NCI-H524 (cell line): ENCODE results near the gene SLC29A2.

Source experiments
- DNase-seq, 2 experiments: peaks; one replicate each; lab custom pipeline; 2025; lab: John Stamatoyannopoulos, UW

SLC29A2 gene

DNA sequence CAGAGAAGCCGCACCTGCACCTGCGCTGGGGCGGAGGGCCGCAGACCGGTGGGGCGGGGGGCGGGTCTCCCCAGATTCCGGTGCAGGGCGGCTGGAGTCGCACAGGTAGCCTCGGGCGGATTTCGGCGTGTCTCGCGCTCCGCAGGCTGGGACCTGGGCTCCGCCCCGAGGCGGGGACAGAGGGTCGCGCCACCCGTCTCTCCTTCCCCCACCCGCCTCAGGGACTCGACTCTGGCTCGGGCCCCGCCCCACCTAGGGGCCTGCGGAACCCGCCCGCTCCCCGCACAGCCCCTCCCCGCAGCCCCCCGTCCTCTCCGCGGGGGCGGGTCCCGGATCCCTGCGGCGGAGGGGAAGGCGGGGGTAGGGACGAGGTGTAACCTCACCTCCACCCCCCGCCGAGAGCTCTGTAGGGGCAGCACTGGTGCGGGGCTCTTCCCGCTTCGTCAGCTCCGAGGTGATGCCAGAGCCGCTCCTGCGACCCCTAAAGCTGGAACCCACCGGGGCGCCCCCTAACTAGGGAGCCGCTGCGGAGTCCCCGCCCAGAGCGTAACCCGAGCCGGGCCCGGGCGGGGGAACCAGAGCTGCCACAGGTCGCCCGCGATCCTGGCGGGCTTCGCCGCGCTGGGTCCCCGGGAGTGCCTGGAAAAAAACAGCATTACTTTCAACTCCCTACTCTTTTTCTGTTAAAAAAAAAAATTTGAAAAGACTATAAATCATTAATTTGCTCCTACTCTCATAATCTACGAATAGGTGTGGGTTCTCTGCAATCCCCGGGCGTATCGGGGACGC is at the start of gene SLC29A2:
Gene SLC29A2, minus strand, starts transcription at position 134 of the 789 bp plus-strand sequence. CDS start 169 bp downstream, outside the sequence.
- peak; percentile 88 to 93 for DNase-seq

- peak in 1 of 2 experiments; percentile 62 for DNase-seq
Observed at GRCh38 chr11:66420671-66421476, 49.3 kb upstream of the SLC29A2 start, which contains the start of gene NPAS4. Gene NPAS4 (plus strand): TSS chr11:66421035. CDS start chr11:66421180, 145 bp downstream.

DNA sequence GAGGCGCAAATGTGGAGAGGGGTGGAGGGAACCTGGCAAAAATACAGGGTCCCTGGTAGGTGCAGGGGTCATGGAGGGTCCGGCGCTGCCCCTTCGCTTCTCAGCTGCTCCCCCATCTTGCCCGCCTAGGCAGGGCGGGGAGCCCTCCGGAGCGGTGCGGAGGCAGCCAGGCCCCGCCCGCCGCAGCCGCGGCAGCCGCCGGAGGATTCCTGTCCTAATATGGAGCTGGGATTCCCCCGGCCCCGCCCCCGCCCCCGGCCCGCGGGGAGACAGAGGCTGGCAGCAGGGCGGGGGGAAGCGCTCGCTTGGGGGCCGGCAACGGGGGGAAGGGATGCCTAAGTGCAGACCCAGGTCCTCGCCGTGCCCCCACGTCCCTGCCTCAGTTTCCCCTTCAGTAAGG is 48.3 kb upstream of the SLC29A2 start:
- peak; percentile 9 to 47 for DNase-seq

GRCh38 chr11:66418986-66419308 is 47.4 kb upstream of the SLC29A2 start:
- no peak for DNase-seq

DNA sequence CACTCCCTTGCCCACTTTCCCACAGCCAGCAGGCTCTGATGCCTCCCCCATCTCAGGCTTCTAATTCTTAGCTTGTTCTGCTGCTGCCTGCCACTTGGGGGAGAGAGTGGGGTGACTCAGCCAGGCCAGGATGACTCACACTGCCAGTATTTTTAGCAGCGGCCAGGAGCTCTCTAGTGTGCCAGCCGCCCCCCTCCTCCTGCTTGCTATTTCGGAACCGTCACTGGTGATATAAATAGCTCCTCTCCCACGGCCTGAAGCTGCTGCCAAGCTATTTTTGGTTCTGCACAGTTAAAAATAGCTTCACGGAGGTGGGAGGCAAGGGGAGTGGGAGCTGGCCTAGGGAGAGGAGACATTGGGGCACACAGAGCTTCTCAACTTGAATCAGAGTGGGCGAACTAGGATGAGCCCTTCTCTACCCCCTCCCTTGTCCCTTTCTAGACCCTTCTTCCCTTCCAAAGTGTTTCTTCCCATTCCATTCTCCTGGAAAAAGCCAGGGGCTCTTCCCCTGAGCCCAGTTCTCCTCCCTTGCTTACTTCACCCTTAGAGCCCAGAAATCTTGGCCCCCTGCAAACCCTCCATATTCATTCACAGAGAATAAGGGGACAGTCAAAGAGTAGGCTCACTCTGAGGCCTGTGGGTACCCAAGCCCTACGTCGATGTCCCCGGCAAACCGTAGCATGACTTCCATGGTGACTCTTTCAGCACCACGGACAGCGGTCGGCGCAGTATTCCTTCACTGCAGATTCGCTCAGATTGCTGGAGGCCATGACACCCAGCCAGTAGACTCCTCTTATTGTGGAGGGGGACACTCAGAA is 46.8 kb upstream of the SLC29A2 start:
- peak in 1 of 2 experiments; percentile 58 for DNase-seq

GRCh38 chr11:66417000-66417399 is 45.4 kb upstream of the SLC29A2 start:
- peak in 1 of 2 experiments; percentile 27 for DNase-seq

- DNase-seq, result no peak
Observed at GRCh38 chr11:66415423-66415822, 43.9 kb upstream of the SLC29A2 start.

GRCh38 chr11:66414120-66414934 is 42.8 kb upstream of the SLC29A2 start:
- DNase-seq, result no peak

DNA sequence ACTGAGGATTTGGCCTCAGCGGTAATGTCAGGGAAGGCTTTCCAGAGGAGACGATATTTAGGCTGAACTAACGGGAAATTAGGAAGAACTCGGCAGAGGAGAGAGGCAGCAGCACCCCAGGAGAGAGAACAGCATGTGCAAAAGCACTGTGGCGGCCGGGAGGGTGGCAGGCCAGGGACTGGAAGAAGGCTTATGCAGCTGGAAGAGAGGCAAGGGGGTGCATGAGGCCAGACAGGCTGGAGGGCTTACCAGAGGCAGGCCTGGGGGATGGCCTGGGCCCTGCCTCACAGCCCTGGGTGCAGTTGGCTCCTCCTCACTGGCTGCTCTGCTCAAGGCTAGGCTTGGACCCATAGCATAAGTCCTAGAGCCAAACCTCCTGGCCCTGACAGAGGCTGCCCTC is 41.6 kb upstream of the SLC29A2 start:
- DNase-seq, result no peak

DNA sequence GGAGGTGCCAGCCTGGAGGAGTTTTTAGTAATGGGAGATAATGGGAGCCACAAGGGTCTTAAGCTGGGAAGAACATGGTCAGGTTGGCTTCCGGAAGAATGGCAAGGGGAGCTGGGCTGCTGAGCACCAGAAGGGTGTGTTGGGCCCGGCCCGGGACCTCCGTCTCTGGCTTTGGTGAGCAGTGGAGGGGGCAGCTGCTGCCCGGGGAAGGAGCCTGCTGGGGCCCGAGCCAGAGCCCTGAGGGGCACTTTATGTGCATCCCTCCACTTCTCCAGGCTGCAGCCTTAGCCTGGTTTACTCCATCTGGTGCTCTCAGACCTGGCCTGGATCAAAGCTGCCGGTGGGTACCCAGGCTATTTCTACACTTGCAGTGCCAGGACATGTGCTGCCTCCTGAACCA is 40.5 kb upstream of the SLC29A2 start:
- DNase-seq, result peak in 1 of 2 experiments; percentile 21

DNA sequence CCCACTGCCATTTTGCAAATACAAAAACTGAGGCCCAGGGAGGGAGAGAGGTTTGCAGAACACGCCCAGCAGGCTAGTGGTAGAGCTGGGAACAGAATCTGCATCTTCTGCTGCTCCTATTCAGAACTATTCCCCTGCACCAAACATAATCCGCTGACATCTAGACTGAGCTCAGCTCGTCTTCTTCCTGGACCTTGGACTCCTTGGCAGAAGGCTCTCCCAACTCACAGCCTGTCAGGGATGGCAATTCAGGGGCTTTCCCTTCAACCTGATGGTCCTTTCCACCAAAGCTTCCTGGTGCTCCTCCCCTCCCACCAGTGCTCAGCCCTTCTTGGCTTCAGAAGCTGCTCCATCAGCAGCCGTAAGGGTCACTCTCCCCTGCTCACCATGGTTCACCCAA is 39.8 kb upstream of the SLC29A2 start:
- no peak for DNase-seq

DNA sequence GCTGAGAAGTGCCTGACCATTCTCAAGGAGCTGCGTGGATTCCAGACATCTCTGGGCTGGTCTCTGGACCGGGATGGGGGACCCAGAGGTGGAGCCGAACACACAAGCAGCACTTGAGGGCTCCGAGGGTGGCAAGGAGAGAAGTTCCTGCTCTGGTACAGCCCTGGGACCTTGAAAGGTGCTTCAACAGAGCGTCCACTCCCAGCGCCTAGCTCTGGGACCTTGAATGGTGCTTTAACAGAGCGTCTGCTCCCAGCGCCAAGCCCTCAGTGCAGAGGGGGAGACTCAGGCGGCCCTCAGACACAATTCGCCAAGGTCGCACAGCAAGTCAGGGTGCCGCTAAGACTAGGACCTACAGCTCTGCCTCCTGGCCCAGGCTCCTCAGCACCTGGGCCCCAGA is 38.6 kb upstream of the SLC29A2 start:
- no peak for DNase-seq

DNA sequence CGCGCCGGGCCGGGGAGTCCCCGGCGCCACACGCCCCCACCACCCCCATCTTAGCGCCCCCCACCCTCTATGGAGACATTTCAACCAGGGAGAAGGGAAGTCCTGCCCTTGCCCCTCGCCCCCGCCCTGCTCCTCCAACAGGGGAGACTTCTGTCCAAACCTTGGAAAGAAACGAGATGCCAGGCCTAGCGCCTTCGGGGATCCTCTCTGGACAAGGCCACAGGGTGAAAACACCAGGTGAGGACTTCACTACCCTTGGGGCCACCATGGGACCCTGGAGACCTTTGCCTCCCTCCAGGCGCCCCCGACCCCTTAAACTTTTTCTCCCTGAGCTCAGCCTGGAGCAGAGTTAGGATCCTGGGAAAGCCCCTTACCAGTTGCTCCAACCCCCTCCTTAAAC is 37.7 kb upstream of the SLC29A2 start:
- DNase-seq, result no peak

DNA sequence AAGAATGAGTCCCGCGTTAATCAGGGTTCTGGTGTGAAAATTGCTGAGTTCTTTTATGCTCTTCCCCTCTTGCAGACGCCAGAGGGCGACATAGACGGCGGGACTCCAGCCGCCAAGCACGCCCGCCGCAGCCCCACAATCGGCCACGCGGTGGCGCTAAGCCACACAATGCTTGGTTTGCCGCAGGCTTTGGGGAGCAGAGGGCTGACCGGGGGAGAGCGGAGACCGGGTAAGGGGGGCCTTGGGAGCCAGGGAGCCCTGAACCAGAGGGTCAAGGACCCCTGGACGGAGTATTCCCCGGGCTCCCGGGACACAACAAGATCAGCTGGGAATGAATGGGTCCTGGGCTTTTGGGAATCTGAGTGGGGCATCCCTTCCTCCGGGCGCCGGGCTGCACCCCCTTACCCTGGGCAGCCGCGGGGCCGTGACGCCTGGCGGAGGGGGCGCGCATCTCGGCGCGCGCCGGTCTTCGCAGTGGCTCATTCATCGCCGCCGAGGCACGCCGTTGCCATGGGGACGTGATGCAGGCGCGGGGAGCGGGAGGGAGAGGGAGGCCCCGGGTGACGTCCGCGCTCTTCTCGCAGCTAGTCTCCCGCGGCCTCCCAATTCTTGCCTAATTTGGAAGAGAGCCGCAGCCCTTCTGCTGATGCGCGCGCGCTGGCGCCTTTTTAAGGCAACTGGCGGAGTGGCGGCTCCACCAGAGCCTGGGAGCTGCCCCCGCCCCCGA is 37.1 kb upstream of the SLC29A2 start:
- DNase-seq, result peak; percentile 82 to 92

- no peak for DNase-seq
Observed at GRCh38 chr11:66407651-66408050, 36.1 kb upstream of the SLC29A2 start.

- DNase-seq, result no peak
Observed at GRCh38 chr11:66393954-66394353, 22.4 kb upstream of the SLC29A2 start.

- no peak for DNase-seq
Observed at GRCh38 chr11:66391322-66391721, 19.8 kb upstream of the SLC29A2 start.

DNA sequence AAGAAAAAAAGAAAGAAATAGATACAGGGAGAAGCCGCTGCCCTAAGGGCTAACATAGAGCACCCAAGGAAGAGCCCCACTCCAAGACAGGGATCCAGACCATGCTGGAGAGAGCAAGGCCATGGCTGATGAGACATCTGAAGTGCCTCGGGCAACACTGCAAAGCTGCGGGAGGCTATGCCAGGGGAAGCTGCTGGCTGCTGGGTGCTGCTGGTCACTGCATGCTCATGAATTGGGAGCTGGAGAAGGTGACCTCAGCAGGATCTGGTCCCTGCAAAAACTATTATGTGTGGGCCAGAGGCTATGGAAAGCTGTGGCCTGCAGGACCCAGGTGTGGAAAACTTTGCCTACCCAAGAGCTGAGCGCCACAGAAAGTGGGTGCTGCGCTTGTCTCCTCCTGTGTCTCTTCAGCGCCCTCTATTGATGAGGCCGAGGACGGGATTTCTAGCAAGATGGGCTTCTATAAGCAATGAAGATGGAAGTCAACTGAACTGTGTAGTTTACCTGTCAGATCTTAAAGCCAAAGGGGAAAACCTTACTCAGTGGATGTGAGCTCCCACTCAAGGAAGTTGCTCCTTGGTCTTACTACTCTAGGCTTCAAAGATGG is 17.3 kb upstream of the SLC29A2 start:
- DNase-seq, result peak; percentile 46 to 73

DNA sequence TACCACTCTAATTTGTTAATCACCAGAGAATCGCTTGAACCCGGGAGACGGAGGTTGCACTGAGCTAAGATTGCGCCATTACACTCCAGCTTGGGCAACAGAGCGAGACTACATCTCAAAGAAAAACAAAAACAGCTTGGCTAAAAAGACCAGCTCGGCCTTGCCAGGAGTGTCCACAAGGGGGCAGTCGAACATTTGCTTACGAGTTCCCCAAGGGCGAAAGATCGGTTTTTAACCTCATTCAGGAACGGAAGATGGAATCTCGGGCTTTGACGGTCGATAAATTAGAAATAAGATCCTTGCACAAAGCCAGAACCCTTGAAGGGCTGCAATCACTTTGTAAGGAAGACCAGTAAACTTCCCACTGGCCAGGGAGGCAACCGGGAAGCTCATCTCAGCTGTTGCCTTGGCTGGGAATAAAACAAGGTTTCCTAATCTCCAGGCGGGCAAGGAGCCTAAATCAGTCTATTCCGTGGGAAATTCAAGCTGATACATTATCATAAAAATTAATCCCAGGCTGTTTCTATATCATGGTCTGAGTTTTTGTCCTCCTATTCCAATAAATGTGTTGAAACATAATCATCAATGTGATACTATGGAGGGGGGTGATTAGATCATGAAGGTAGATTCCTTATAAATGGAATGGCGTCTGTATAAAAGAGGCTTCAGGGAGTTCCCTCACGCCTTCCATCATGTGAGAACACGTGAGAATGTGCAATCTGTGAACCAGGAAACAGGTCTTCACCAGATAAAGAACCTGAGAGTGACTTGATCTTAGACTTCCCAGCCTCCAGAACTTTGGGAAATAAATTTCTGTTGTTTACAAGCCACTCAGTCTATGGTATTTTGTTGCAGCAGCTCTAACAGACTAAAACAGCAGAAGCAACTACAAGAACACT is 14.9 kb upstream of the SLC29A2 start:
- DNase-seq, result peak; percentile 66 to 81
